Ishikawa (cell line): Measurements from ENCODE around the gene VPS25.

Experiments used
- CEBPB ChIP-seq: IDR thresholded peaks from 2 replicates; pipeline ENCODE4 v1.6.1; 2012
- CREB1 ChIP-seq: IDR thresholded peaks from 2 replicates; pipeline ENCODE4 v1.6.1; 2012; ENCODE audit warnings: low read depth
- EGR1 ChIP-seq: IDR thresholded peaks from 2 replicates; pipeline ENCODE4 v1.6.1; 2012
- EP300 ChIP-seq: IDR thresholded peaks from 2 replicates; pipeline ENCODE4 v1.6.1; 2012; ENCODE audit warnings: borderline replicate concordance
- FOXM1 ChIP-seq: IDR thresholded peaks from 2 replicates; pipeline ENCODE4 v1.6.1; 2012; ENCODE audit warnings: low read depth, borderline replicate concordance
- NFIC ChIP-seq: IDR thresholded peaks from 2 replicates; pipeline ENCODE4 v1.6.1; 2012
- RAD21 ChIP-seq: IDR thresholded peaks from 2 replicates; pipeline ENCODE4 v1.6.1; 2012; ENCODE audit warnings: low read depth
- TAF1 ChIP-seq: IDR thresholded peaks from 2 replicates; pipeline ENCODE4 v1.6.1; 2012; ENCODE audit warnings: low read depth, mild to moderate bottlenecking
- TCF12 ChIP-seq: IDR thresholded peaks from 2 replicates; pipeline ENCODE4 v1.6.1; 2012; ENCODE audit warnings: low read depth
- TEAD4 ChIP-seq: IDR thresholded peaks from 2 replicates; pipeline ENCODE4 v1.6.1; 2012
- YY1 ChIP-seq: IDR thresholded peaks from 2 replicates; pipeline ENCODE4 v1.6.1; 2012; ENCODE audit warnings: low read depth
- ZBTB7A ChIP-seq: IDR thresholded peaks from 2 replicates; pipeline ENCODE4 v1.6.1; 2012; ENCODE audit warnings: low read depth
- TF ChIP-seq, protein P1 (sequence below): IDR thresholded peaks from 2 replicates; pipeline ENCODE4 v1.6.1; 2012; ENCODE audit warnings: low read depth, mild to moderate bottlenecking
- TF ChIP-seq, protein P2 (sequence below): IDR thresholded peaks from 2 replicates; pipeline ENCODE4 v1.6.1; 2012
- TF ChIP-seq, protein P3 (sequence below): IDR thresholded peaks from 2 replicates; pipeline ENCODE4 v1.6.1; 2012

Gene VPS25

DNA sequence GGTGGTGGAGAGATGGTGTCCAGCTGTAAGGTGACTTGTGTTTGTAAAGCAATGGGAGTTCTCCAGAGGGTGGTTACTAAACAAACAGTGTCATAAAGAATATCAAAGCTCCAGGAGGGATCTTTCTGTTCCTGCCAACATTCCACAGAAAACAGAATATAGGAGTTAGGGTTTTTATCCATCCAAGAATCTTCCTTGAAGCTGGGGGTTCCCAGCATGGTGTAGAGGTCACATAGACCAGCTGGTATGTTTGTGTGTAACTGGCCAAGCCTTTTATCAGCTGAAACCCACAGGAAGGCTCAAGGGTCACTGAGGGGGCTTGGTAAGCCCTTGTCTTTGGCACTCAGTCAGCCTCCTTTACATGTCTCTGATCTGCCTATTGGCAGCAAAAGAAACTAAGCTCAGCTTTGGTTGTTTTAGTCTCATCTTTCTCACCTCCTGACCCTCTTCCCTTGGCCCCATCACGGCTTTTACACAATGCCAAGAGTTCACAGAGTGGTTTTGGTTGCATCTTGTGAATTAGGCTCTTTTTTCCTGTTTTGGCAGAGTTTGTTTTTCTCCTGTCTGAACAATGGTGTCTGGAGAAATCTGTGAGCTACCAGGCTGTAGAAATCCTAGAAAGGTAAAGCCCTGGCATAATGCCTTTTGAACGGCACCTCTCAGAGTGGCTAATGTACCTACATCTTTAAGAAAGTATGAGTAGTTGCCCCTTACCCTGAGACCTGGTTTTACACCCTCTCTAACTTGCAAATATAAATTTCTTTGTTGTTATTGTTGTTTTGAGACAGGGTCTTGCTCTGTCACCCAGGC, 30.0 kb downstream of the VPS25 start:
- TF ChIP-seq TAF1 (no peak), FOXM1 (no peak), TEAD4 (no peak), EGR1 (no peak), EP300 (no peak), TCF12 (no peak), RAD21 (no peak)
- TF ChIP-seq, protein P1, sequence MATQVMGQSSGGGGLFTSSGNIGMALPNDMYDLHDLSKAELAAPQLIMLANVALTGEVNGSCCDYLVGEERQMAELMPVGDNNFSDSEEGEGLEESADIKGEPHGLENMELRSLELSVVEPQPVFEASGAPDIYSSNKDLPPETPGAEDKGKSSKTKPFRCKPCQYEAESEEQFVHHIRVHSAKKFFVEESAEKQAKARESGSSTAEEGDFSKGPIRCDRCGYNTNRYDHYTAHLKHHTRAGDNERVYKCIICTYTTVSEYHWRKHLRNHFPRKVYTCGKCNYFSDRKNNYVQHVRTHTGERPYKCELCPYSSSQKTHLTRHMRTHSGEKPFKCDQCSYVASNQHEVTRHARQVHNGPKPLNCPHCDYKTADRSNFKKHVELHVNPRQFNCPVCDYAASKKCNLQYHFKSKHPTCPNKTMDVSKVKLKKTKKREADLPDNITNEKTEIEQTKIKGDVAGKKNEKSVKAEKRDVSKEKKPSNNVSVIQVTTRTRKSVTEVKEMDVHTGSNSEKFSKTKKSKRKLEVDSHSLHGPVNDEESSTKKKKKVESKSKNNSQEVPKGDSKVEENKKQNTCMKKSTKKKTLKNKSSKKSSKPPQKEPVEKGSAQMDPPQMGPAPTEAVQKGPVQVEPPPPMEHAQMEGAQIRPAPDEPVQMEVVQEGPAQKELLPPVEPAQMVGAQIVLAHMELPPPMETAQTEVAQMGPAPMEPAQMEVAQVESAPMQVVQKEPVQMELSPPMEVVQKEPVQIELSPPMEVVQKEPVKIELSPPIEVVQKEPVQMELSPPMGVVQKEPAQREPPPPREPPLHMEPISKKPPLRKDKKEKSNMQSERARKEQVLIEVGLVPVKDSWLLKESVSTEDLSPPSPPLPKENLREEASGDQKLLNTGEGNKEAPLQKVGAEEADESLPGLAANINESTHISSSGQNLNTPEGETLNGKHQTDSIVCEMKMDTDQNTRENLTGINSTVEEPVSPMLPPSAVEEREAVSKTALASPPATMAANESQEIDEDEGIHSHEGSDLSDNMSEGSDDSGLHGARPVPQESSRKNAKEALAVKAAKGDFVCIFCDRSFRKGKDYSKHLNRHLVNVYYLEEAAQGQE, result no peak

DNA sequence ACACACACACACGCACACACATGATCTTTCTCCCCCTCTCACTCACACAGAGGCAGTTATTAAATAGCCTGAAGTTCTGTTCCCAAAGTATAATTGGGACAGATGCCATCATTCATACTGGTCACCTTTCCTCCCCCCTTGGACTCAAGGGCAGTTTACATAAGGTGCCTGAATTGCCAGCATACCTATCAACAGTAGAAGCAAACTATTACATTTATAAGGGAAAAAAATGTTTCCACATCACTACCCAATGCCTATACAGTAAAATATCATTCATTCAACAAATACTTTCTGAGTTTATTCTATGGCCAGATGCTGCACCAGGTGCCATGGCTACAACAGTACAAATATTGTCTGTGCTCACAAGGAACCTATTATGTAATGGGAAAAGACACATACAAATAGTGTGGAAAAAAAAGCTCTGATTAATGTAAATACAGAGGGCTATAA, 31.7 kb downstream of the VPS25 start:
- TF ChIP-seq YY1 (no peak), TAF1 (no peak), FOXM1 (no peak), TCF12 (no peak), EP300 (no peak), TEAD4 (no peak), ZBTB7A (no peak), RAD21 (no peak), CEBPB (no peak)
- TF ChIP-seq, protein P2, sequence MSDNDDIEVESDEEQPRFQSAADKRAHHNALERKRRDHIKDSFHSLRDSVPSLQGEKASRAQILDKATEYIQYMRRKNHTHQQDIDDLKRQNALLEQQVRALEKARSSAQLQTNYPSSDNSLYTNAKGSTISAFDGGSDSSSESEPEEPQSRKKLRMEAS, result no peak
- TF ChIP-seq, protein P3, sequence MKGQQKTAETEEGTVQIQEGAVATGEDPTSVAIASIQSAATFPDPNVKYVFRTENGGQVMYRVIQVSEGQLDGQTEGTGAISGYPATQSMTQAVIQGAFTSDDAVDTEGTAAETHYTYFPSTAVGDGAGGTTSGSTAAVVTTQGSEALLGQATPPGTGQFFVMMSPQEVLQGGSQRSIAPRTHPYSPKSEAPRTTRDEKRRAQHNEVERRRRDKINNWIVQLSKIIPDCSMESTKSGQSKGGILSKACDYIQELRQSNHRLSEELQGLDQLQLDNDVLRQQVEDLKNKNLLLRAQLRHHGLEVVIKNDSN, result no peak

DNA sequence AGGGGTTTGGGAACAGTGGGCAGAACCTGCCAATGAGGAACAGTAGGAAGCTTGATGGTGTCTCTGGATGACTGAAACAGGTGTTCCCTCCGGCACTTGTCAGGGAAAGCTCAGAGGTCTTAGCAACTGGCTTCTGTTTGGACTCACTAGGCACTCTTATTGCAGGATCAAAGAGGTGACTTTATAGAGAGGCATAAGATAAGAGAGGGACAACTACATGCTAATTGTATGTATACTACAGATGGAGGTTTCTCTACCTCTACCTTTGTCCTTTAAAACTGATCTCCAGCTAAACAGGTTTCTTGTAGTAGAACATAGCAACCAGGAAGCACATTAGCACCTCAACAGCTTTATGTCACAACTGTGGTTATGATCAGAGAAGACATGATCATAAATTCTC, 33.0 kb downstream of the VPS25 start:
- TF ChIP-seq TEAD4, result no peak
- TF ChIP-seq, protein P3, result no peak
- TF ChIP-seq ZBTB7A, result no peak
- TF ChIP-seq TCF12, result no peak
- TF ChIP-seq NFIC, result no peak
- TF ChIP-seq, protein P1, result no peak
- TF ChIP-seq RAD21, result no peak
- no peak for TF ChIP-seq FOXM1
- TF ChIP-seq CREB1, result no peak
- TF ChIP-seq EGR1, result no peak
- TF ChIP-seq, protein P2, result no peak
- TF ChIP-seq EP300, result no peak
- no peak for TF ChIP-seq YY1

DNA sequence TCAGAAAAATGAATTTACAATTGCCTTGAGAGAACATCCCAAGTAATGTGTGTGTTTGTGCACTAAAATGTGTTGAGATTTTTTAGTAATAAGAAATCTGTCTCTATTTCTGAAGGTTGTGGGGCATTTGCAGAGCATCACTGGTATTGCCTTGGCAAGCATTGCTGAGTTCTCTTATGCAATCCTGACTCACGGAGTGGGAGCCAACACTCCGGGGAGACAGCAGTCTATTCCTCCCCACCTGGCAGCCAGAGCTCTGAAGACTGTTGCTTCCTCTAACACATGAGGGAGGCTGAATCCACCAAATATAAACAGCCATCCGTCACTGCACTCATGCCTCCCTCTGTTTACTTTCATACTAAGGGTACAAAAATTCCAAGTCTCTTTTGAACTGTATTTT, 36.0 kb downstream of the VPS25 start:
- TF ChIP-seq YY1, result no peak
- no peak for TF ChIP-seq EGR1
- no peak for TF ChIP-seq ZBTB7A
- TF ChIP-seq, protein P2, result no peak
- no peak for TF ChIP-seq TCF12
- TF ChIP-seq CEBPB, result no peak
- TF ChIP-seq CREB1, result no peak
- TF ChIP-seq, protein P1, result no peak
- TF ChIP-seq, protein P3, result no peak
- TF ChIP-seq FOXM1, result no peak
- no peak for TF ChIP-seq EP300
- TF ChIP-seq NFIC, result no peak
- no peak for TF ChIP-seq TAF1
